H9 (cell line): ENCODE results near the gene SPATA22. TPM values are rescaled to one million over a fixed set of nuclear protein-coding genes. Genes with fewer than 3 reads are reported as not detected.

Experiments used
- DNase-seq: peaks from one replicate; pipeline ENCODE4 v3.0.0-alpha.2; 2017
- H2AFZ ChIP-seq: one replicate; pipeline ENCODE4 v1.6.1; 2013; ENCODE audit warnings: mild to moderate bottlenecking, low read length, control low read depth, moderate library complexity
- H2AK5ac ChIP-seq: 2 replicates; pipeline ENCODE4 v1.6.1; 2013; ENCODE audit warnings: low read length, control low read depth, mixed read lengths; ENCODE audit not compliant: insufficient read length
- H2BK120ac ChIP-seq: one replicate; pipeline ENCODE4 v1.6.1; 2013; ENCODE audit warnings: low read depth, mild to moderate bottlenecking, low read length, control low read depth, inconsistent platforms; ENCODE audit not compliant: poor library complexity, severe bottlenecking
- H2BK12ac ChIP-seq: 2 replicates; pipeline ENCODE4 v1.6.1; 2013; ENCODE audit warnings: low read length, control low read depth, mixed read lengths, low read depth; ENCODE audit not compliant: insufficient read length
- H2BK15ac ChIP-seq: 2 replicates; pipeline ENCODE4 v1.6.1; 2013; ENCODE audit warnings: low read depth, low read length, control low read depth
- H2BK20ac ChIP-seq: one replicate; pipeline ENCODE4 v1.6.1; 2013; ENCODE audit warnings: low read depth, mild to moderate bottlenecking, low read length, control low read depth, inconsistent platforms; ENCODE audit not compliant: poor library complexity, severe bottlenecking
- H2BK5ac ChIP-seq: 2 replicates; pipeline ENCODE4 v1.6.1; 2013; ENCODE audit warnings: low read length, control low read depth, mixed read lengths; ENCODE audit not compliant: insufficient read length
- H3K14ac ChIP-seq: 2 replicates; pipeline ENCODE4 v1.6.1; 2013; ENCODE audit warnings: low read length, control low read depth; ENCODE audit not compliant: insufficient read depth
- H3K18ac ChIP-seq: 2 replicates; pipeline ENCODE4 v1.6.1; 2013; ENCODE audit warnings: low read depth, mild to moderate bottlenecking, mixed read lengths, low read length, control low read depth; ENCODE audit not compliant: insufficient read length
- H3K23ac ChIP-seq: 2 replicates; pipeline ENCODE4 v1.6.1; 2013; ENCODE audit warnings: low read length, control low read depth, mixed read lengths, low read depth; ENCODE audit not compliant: insufficient read length
- H3K23me2 ChIP-seq: 2 replicates; pipeline ENCODE4 v1.6.1; 2013; ENCODE audit warnings: low read depth, mild to moderate bottlenecking, mixed read lengths, low read length, control low read depth; ENCODE audit not compliant: insufficient read length, poor library complexity, severe bottlenecking
- H3K27ac ChIP-seq: 2 replicates; pipeline ENCODE4 v1.5.1; 2013; ENCODE audit warnings: low read length, control low read depth, mixed read lengths, low read depth; ENCODE audit not compliant: insufficient read length
- H3K27me3 ChIP-seq: 2 replicates; pipeline ENCODE4 v1.6.1; 2013; ENCODE audit warnings: low read length, control low read depth, inconsistent platforms; ENCODE audit not compliant: insufficient read depth
- H3K4ac ChIP-seq: 2 replicates; pipeline ENCODE4 v1.6.1; 2013; ENCODE audit warnings: low read depth, mild to moderate bottlenecking, control low read depth, inconsistent platforms, low read length, moderate library complexity
- H3K4me1 ChIP-seq: 2 replicates; pipeline ENCODE4 v1.6.1; 2013; ENCODE audit warnings: low read length, control low read depth, inconsistent platforms; ENCODE audit not compliant: insufficient read depth
- H3K4me2 ChIP-seq: 2 replicates; pipeline ENCODE4 v1.6.1; 2013; ENCODE audit warnings: low read length, control low read depth, mixed read lengths; ENCODE audit not compliant: insufficient read length, insufficient read depth
- H3K56ac ChIP-seq: 2 replicates; pipeline ENCODE4 v1.6.1; 2013; ENCODE audit warnings: low read depth, mild to moderate bottlenecking, mixed read lengths, low read length, control low read depth; ENCODE audit not compliant: insufficient read length
- H3K79me1 ChIP-seq: 2 replicates; pipeline ENCODE4 v1.6.1; 2013; ENCODE audit warnings: low read depth, mild to moderate bottlenecking, moderate library complexity, low read length, control low read depth, inconsistent platforms; ENCODE audit not compliant: insufficient read depth, poor library complexity, severe bottlenecking
- H3K79me2 ChIP-seq: 2 replicates; pipeline ENCODE4 v1.6.1; 2013; ENCODE audit warnings: low read length, control low read depth, inconsistent platforms; ENCODE audit not compliant: insufficient read depth
- H3K9ac ChIP-seq: 2 replicates; pipeline ENCODE4 v1.6.1; 2013; ENCODE audit warnings: low read length, control low read depth, mixed read lengths; ENCODE audit not compliant: insufficient read length; ENCODE audit errors: extremely low read depth
- H3K9me3 ChIP-seq: one replicate; pipeline ENCODE4 v1.6.1; 2013; ENCODE audit warnings: low read depth, low read length, inconsistent platforms; ENCODE audit not compliant: control insufficient read depth
- H3T11ph ChIP-seq: one replicate; pipeline ENCODE4 v1.6.1; 2013; ENCODE audit warnings: mild to moderate bottlenecking, low read length, control low read depth, inconsistent platforms
- H4K20me1 ChIP-seq: one replicate; pipeline ENCODE4 v1.6.1; 2013; ENCODE audit not compliant: control insufficient read depth, insufficient read length, insufficient read depth
- H4K5ac ChIP-seq: 2 replicates; pipeline ENCODE4 v1.6.1; 2013; ENCODE audit warnings: low read depth, mild to moderate bottlenecking, mixed read lengths, low read length, control low read depth; ENCODE audit not compliant: insufficient read length
- H4K8ac ChIP-seq: replicated peaks from 2 replicates; pipeline ENCODE4 v1.6.1; 2013; ENCODE audit warnings: low read length, control low read depth, mixed read lengths, low read depth; ENCODE audit not compliant: insufficient read length
- H4K91ac ChIP-seq: 2 replicates; pipeline ENCODE4 v1.6.1; 2013; ENCODE audit warnings: low read depth, mild to moderate bottlenecking, moderate library complexity, mixed read lengths, low read length, control low read depth; ENCODE audit not compliant: insufficient read length
- H3K27ac Mint-ChIP-seq, 3 experiments: 2 replicates in 2 of 3; 3 replicates in 1 of 3; pipeline ENCODE4 v1.8.0; 2020 to 2021; ENCODE audit warnings: mixed read lengths in 3 of 3, mild to moderate bottlenecking in 1 of 3, moderate library complexity in 1 of 3
- H3K27me3 Mint-ChIP-seq: 2 replicates; pipeline ENCODE4 v1.8.0; 2021; ENCODE audit warnings: low read depth, mild to moderate bottlenecking, moderate library complexity, mixed read lengths
- H3K36me3 Mint-ChIP-seq, 3 experiments: 2 replicates in 2 of 3; 3 replicates in 1 of 3; pipeline ENCODE4 v1.8.0; 2020 to 2021; ENCODE audit warnings: low read depth in 3 of 3, mixed read lengths in 3 of 3; ENCODE audit not compliant: insufficient read depth in 1 of 3
- H3K4me1 Mint-ChIP-seq, 2 experiments: 2 replicates each; pipeline ENCODE4 v1.8.0; 2020; ENCODE audit warnings: mixed read lengths in 2 of 2
- H3K4me3 Mint-ChIP-seq, 2 experiments: 2 replicates in 1 of 2; 3 replicates in 1 of 2; pipeline ENCODE4 v1.8.0; 2020 to 2021; ENCODE audit warnings: mild to moderate bottlenecking in 2 of 2, mixed read lengths in 2 of 2, moderate library complexity in 1 of 2
- H3K9me3 Mint-ChIP-seq, 2 experiments: 2 replicates in 1 of 2; 3 replicates in 1 of 2; pipeline ENCODE4 v1.8.0; 2020; ENCODE audit warnings: mild to moderate bottlenecking in 2 of 2, mixed read lengths in 2 of 2, moderate library complexity in 1 of 2
- CTCF ChIP-seq: fragments of 200-600 bp; sonication (generic); conservative IDR thresholded peaks from 3 replicates; pipeline ENCODE4 v1.8.0; 2021; ENCODE audit warnings: antibody characterized with exemption, mild to moderate bottlenecking
- WGBS: extraction: QIAGEN DNeasy Blood & Tissue Kit; methylation state at CpG from one replicate; pipeline ENCODE4 v1.1.7; 2013; ENCODE audit warnings: missing lambda C conversion rate, low lambda C conversion rate, mixed read lengths; ENCODE audit not compliant: insufficient read length; ENCODE audit errors: extremely low coverage; 5-methylcytosine and 5-hydroxymethylcytosine counted together
- total RNA-seq: library from RNA; stranded (reverse); gene quantifications from 2 replicates; pipeline ENCODE4 v1.2.1, GENCODE V29; 2021

The SPATA22 gene
- total RNA-seq, 1 experiment from 2014 or later, result not detected

GRCh38 chr17:3502466-3502865 is 30.8 kb upstream of the SPATA22 start:
- Histone ChIP-seq H3K56ac (no peak overlapping the region), H3T11ph (no peak overlapping the region), H3K27ac (no peak overlapping the region), H3K23me2 (no peaks in the 10 kb centered on the region), H3K14ac (no peak overlapping the region), H3K79me1 (no peaks in the 10 kb centered on the region), H2BK12ac (no peak overlapping the region), H4K91ac (no peak overlapping the region), H3K18ac (no peak overlapping the region), H3K4me2 (no peak overlapping the region), H3K27me3 (no peaks in the 10 kb centered on the region), H2BK20ac (no peak overlapping the region), H4K8ac (no peak overlapping the region), H4K5ac (no peak overlapping the region), H3K79me2 (no peaks in the 10 kb centered on the region), H2AK5ac (no peak overlapping the region), H4K20me1 (no peaks in the 10 kb centered on the region), H3K4me1 (peaks cover 3% of the 10 kb centered on the region; the same call in 1 of the 2 replicates), H2BK15ac (no peak overlapping the region), H2AFZ (no peak overlapping the region), H3K9me3 (no peaks in the 10 kb centered on the region), H3K9ac (no peak overlapping the region), H2BK120ac (no peak overlapping the region), H3K4ac (no peak overlapping the region), H3K23ac (no peak overlapping the region), H2BK5ac (no peak overlapping the region)
- WGBS, result no CpG with 5 or more reads among the region's 5 CpGs
- H3K9me3 Mint-ChIP-seq, result peaks cover 12 to 14% of the 10 kb centered on the region in 2 experiments
- H3K27me3 Mint-ChIP-seq, result no peaks in the 10 kb centered on the region
- no peak overlapping the region for H3K27ac Mint-ChIP-seq
- no peak for DNase-seq
- peaks cover 20 to 22% of the 10 kb centered on the region in 2 experiments for H3K4me1 Mint-ChIP-seq
- TF ChIP-seq CTCF, result no peak
- peaks cover 2 to 8% (median 5%) of the 10 kb centered on the region in 3 experiments for H3K36me3 Mint-ChIP-seq
- H3K4me3 Mint-ChIP-seq, result no peak overlapping the region
